ENCODE data around the gene FOXL3. TPM values are rescaled to one million over a fixed set of nuclear protein-coding genes. Genes with fewer than 3 reads are reported as not detected.

Gene FOXL3
- polyA plus RNA-seq, 2 of the 4 experiments (the other 2 are of a cell fraction) = not detected

- Histone ChIP-seq H3K4me1 (no peaks in the 10 kb centered on the region), H3K9me3 (peaks cover 33% of the 10 kb centered on the region), H3K4me3 (no peak overlapping the region), H3K27ac (no peak overlapping the region), H3K4me2 (no peak overlapping the region)
- 44% methylated on average over 9 of the region's 9 CpGs for WGBS (ENCODE audit: missing lambda C conversion rate)
- no peak for ATAC-seq
- DNase-seq (ENCODE audit: low read depth in 1 of 2, low spot score in 1 of 2) = no peak
- ChIA-PET CTCF (interaction anchor here (1.0 to 2.2 kb wide), 10 partner anchors 11 to 674 kb away, joined by 3 to 14 read pairs (median 4); no protein-coding TSS in a partner anchor), POLR2A (no interaction called here)
- FAIRE-seq = no peak
- TF ChIP-seq TP53 (CRISPR knock-in tag; IDR thresholded peaks at IDR 0.05) (no peak), RCOR1 (IDR thresholded peaks at IDR 0.05; ENCODE audit: low read depth, low read length) (no peak), ZNF302 (CRISPR knock-in tag; IDR thresholded peaks at IDR 0.05) (no peak), JUNB (IDR thresholded peaks at IDR 0.05) (no peak)
These were observed 28.5 kb downstream of the FOXL3 start for GRCh38 chr7:318476-318875.

- 28% methylated on average over 17 of the region's 18 CpGs for WGBS (ENCODE audit: missing lambda C conversion rate)
- H3K27ac ChIP-seq = no peak overlapping the region
- TF ChIP-seq RFX5 (IDR thresholded peaks at IDR 0.05) (no peak), FOSB (CRISPR knock-in tag; IDR thresholded peaks at IDR 0.05) (no peak), GATA3 (IDR thresholded peaks at IDR 0.05; ENCODE audit: borderline replicate concordance) (no peak), HEYL (CRISPR knock-in tag; IDR thresholded peaks at IDR 0.05) (no peak), JUNB (IDR thresholded peaks at IDR 0.05) (no peak), NR3C1 (IDR thresholded peaks at IDR 0.05) (no peak), POLR2AphosphoS2 (conservative IDR thresholded peaks at IDR 0.05; ENCODE audit: low read length) (no peak), RCOR1 (IDR thresholded peaks at IDR 0.05; ENCODE audit: low read depth, low read length) (no peak), HMGXB4 (CRISPR knock-in tag; IDR thresholded peaks at IDR 0.05; ENCODE audit: borderline replicate concordance) (no peak), EHF (CRISPR knock-in tag; IDR thresholded peaks at IDR 0.05) (no peak), EP300 (IDR thresholded peaks at IDR 0.05) (no peak), FOSL2 (IDR thresholded peaks at IDR 0.05) (no peak), FOSL2 (CRISPR knock-in tag; IDR thresholded peaks at IDR 0.05) (no peak), TFCP2L1 (CRISPR knock-in tag; IDR thresholded peaks at IDR 0.05) (no peak), REST (IDR thresholded peaks at IDR 0.05) (no peak), HOXB13 (CRISPR knock-in tag; IDR thresholded peaks at IDR 0.05; ENCODE audit: low read depth) (no peak), HES2 (IDR thresholded peaks at IDR 0.05) (no peak), BHLHE40 (IDR thresholded peaks at IDR 0.05; ENCODE audit: low read depth, low read length) (no peak)
- CTCF ChIA-PET = interaction anchor here (0.9 to 2.2 kb wide), 6 partner anchors 11 to 555 kb away, joined by 3 to 14 read pairs (median 5); no protein-coding TSS in a partner anchor
- H3K4me1 ChIP-seq = no peaks in the 10 kb centered on the region
- POLR2A ChIA-PET = no interaction called here
- H3K4me3 ChIP-seq = no peak overlapping the region
- no peak for DNase-seq (ENCODE audit: low read depth in 1 of 2, low spot score in 1 of 2)
- no peak for FAIRE-seq
- no peak overlapping the region for H3K4me2 ChIP-seq
- no peak for ATAC-seq
- H3K9me3 ChIP-seq = peaks cover 27% of the 10 kb centered on the region
These were observed 29.1 kb downstream of the FOXL3 start for GRCh38 chr7:318878-319661.

All from A549 (cell line).